Colonic mucosa (tissue), 4 donors: Measurements from ENCODE around the gene IGSF6. TPM values are rescaled to one million over a fixed set of nuclear protein-coding genes. Genes with fewer than 3 reads are reported as not detected.

ENCODE experiments used
- DNase-seq: peaks from one replicate; pipeline ENCODE4 v3.0.0-alpha.2; 2020
- H3K27ac ChIP-seq: fragments of 200-600 bp; one replicate; pipeline ENCODE4 v1.8.0; 2021
- H3K27me3 ChIP-seq: fragments of 200-600 bp; one replicate; pipeline ENCODE4 v1.8.0; 2021
- H3K36me3 ChIP-seq: fragments of 200-600 bp; one replicate; pipeline ENCODE4 v1.8.0; 2021
- H3K4me1 ChIP-seq: fragments of 200-600 bp; one replicate; pipeline ENCODE4 v1.8.0; 2021; ENCODE audit warnings: mild to moderate bottlenecking
- H3K4me3 ChIP-seq: fragments of 200-600 bp; one replicate; pipeline ENCODE4 v1.8.0; 2021
- H3K9ac ChIP-seq, 2 donors: one replicate each; pipeline ENCODE4 v1.7.0; 2013; ENCODE audit warnings: control low read depth in 2 of 2, low read depth in 2 of 2, low read length in 2 of 2
- H3K9me3 ChIP-seq: fragments of 200-600 bp; one replicate; pipeline ENCODE4 v1.8.0; 2021
- intact Hi-C: fragments of 100-400 bp; cut with DNase I; formaldehyde crosslinking; loops from one replicate; pipeline ENCODE4 v1.14.1; 2022
- total RNA-seq, 2 donors: library from RNA; stranded (reverse); fragmentation: NEBNext Ultra II Directional in 1 of 2; extraction: Animal tissue kit (Norgen Biotek cat#: 25700) in 1 of 2; gene quantifications; one replicate each; pipeline ENCODE4 v1.2.1, GENCODE V29; 2021
- TF ChIP-seq, protein P1 (sequence below): fragments of 200-600 bp; IDR thresholded peaks from one replicate; pipeline ENCODE4 v1.8.0; 2022; ENCODE audit warnings: antibody characterized with exemption, mild to moderate bottlenecking
- donor health status: healthy.
- donor health status: DM: no; HTN: no; CAD: no.
- donor health status: DM: no; HTN: no; CAD: no.

The IGSF6 gene
- total RNA-seq, 2 donors from 2014 or later: 2.7 to 4.7 TPM

DNA sequence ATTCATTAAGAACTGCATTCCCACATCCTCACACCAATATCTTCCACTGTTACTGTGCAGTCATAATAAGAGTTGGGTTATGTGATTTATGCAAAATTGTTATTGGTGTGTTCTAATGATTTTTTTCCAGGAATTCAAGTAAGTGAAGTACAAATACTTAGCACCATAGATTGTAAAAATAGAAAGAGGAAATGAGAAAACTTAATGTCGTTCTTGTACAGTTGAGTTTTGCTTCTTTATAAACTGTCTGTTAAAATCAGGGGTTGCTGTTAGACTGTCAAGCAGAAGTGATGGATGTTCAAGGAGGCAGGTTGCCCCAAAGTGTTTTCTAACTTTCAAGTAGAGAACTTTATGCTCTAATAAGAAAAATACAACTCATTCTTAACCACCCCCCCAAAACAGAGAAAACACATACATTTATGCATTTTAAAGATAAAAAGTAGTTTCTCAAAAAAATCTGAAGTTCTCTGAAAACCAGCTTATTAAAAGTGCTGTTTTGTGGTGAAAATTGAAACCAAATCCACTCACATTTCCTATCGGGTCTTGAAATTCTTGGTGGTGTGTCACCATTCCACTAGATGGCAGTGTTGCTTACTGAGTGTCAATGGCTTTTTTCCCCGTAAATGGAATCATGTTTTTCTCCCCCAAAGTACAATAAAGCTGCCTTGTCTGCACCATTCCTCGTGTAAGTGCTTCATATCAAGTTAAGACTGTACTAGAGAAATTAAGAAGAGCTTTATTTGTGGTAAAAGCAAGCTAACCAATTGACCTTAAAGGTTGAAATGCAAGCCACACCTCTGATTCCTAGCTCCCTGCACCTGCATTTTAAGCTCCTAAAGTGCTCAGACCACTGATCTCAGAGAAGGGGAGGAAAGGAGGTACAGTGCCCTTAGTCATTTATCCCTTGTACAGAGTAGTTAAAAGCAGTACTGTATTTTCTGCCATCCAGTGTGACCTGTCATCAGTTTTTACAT is 4.7 kb upstream of the IGSF6 start:
- TF ChIP-seq, protein P1, sequence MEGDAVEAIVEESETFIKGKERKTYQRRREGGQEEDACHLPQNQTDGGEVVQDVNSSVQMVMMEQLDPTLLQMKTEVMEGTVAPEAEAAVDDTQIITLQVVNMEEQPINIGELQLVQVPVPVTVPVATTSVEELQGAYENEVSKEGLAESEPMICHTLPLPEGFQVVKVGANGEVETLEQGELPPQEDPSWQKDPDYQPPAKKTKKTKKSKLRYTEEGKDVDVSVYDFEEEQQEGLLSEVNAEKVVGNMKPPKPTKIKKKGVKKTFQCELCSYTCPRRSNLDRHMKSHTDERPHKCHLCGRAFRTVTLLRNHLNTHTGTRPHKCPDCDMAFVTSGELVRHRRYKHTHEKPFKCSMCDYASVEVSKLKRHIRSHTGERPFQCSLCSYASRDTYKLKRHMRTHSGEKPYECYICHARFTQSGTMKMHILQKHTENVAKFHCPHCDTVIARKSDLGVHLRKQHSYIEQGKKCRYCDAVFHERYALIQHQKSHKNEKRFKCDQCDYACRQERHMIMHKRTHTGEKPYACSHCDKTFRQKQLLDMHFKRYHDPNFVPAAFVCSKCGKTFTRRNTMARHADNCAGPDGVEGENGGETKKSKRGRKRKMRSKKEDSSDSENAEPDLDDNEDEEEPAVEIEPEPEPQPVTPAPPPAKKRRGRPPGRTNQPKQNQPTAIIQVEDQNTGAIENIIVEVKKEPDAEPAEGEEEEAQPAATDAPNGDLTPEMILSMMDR: peak; percentile 79
- peaks cover 11% of the 10 kb centered on the region for H3K4me1 ChIP-seq
- no peaks in the 10 kb centered on the region for H3K36me3 ChIP-seq
- H3K4me3 ChIP-seq: no peak overlapping the region
- intact Hi-C loops: loop anchor here (2.0 kb wide), 1 partner anchor 52 kb away; no protein-coding TSS in a partner anchor
- DNase-seq: peak; percentile 38
- no peaks in the 10 kb centered on the region for H3K27me3 ChIP-seq
- H3K27ac ChIP-seq: peak overlapping the region; percentile 24
- H3K9ac ChIP-seq: no peak overlapping the region
- H3K9me3 ChIP-seq: no peaks in the 10 kb centered on the region

DNA sequence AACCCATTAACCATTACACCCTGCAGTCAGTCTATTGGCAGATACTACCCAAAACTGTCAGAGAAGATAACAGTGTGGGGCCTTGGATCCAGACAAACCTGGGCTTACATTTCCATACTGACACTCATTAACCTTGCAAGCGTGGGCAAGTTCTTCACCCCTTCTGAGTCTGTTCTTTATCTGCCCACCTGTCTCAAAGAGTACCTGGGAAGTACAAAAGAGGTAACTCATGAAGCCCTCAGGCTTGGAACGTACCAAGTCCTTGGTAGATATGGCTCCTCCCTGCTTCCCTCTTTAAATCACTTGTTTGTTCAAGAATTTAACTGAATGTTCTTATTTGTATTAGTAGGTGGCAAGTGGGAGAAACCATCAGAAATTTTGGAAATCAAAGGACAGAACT is 2.5 kb upstream of the IGSF6 start:
- DNase-seq: no peak
- H3K4me3 ChIP-seq: no peak overlapping the region
- H3K27ac ChIP-seq: no peak overlapping the region
- H3K9me3 ChIP-seq: no peaks in the 10 kb centered on the region
- H3K4me1 ChIP-seq: peaks cover 11% of the 10 kb centered on the region
- TF ChIP-seq, protein P1: no peak
- no peaks in the 10 kb centered on the region for H3K27me3 ChIP-seq
- no peaks in the 10 kb centered on the region for H3K36me3 ChIP-seq
- intact Hi-C loops: no loop called here
- H3K9ac ChIP-seq: no peak overlapping the region

DNA sequence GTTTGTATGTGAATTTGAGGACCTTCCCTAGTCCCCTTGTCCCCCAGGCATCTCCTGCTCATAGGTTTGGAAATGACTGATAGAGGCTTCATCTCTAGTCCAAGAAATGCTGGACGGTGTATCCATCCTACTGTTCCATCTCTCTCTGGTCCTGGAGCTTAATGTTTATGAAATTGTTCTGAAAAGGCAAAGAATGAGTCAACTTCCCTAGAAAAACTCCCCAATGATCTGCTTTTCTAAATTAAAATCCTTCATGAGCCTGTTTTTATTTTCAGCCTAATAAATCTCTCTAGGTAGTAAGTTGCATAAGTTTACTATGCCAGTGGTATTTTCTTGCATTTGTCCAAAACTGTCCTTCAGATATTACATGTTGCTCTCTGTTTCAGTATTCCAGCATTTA is 2.1 kb upstream of the IGSF6 start:
- Histone ChIP-seq H3K9ac (no peak overlapping the region), H3K4me1 (peaks cover 11% of the 10 kb centered on the region), H3K36me3 (no peaks in the 10 kb centered on the region), H3K4me3 (no peak overlapping the region), H3K27ac (no peak overlapping the region), H3K27me3 (no peaks in the 10 kb centered on the region), H3K9me3 (no peaks in the 10 kb centered on the region)
- TF ChIP-seq, protein P1: no peak
- intact Hi-C loops: no loop called here
- DNase-seq: no peak

DNA sequence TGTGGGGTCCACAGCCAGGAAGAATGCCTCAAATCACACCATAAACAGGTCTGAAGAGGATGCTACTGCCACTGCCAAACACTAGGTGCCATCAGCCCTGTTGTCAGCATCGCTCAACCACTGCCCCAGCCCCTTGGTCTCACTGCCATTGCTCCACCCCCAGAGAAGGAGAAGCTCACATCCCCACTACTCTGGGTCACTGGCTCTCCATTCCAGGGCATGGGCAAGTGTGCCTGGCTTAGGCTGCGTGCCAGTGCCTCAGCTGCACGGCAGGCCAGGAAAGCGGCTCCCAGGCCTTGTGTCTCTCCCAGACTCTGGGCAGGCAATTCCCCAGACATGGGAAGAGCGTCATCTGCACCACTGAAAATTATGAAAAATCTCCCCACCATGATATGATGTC is 1.2 kb upstream of the IGSF6 start:
- no peaks in the 10 kb centered on the region for H3K27me3 ChIP-seq
- no peak overlapping the region for H3K4me3 ChIP-seq
- no peaks in the 10 kb centered on the region for H3K36me3 ChIP-seq
- no peak overlapping the region for H3K9ac ChIP-seq
- no peak for DNase-seq
- intact Hi-C loops: no loop called here
- H3K9me3 ChIP-seq: no peaks in the 10 kb centered on the region
- TF ChIP-seq, protein P1: no peak
- peaks cover 11% of the 10 kb centered on the region for H3K4me1 ChIP-seq
- no peak overlapping the region for H3K27ac ChIP-seq

DNA sequence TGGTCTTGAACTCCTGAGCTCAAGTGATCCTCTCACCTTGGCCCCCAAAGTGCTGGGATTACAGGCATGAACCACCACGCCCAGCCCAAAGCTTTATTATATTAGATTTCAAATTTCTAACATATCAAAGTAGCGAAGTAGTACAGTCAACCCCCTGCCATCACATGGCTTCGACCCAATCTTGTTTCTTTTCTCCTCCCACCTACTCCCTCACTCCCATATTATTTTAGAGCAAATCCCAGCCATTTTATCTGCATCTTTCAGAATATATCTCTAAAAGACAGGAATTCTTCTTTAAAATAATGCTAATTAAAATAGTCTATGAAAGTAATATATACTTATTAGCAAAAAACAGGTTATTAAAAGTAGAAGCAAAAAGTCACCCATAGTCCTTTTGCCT is 893 bp downstream of the IGSF6 start:
- H3K4me3 ChIP-seq: no peak overlapping the region
- TF ChIP-seq, protein P1: no peak
- H3K27ac ChIP-seq: peak overlapping the region; percentile 32

More for the DNA sequence above, 893 bp downstream of the IGSF6 start:
- Histone ChIP-seq H3K9ac (no peak overlapping the region), H3K4me1 (no peaks in the 10 kb centered on the region), H3K27me3 (no peaks in the 10 kb centered on the region), H3K36me3 (no peaks in the 10 kb centered on the region), H3K9me3 (no peaks in the 10 kb centered on the region)
- DNase-seq: no peak
- intact Hi-C loops: no loop called here
